ENCODE measurements around the gene PPARA.

The PPARA gene

GRCh38 chr22:46229701-46230100 lies 79.4 kb downstream of the PPARA start:
- H3K27ac ChIP-seq, result no peak overlapping the region
- TF ChIP-seq, protein P1, sequence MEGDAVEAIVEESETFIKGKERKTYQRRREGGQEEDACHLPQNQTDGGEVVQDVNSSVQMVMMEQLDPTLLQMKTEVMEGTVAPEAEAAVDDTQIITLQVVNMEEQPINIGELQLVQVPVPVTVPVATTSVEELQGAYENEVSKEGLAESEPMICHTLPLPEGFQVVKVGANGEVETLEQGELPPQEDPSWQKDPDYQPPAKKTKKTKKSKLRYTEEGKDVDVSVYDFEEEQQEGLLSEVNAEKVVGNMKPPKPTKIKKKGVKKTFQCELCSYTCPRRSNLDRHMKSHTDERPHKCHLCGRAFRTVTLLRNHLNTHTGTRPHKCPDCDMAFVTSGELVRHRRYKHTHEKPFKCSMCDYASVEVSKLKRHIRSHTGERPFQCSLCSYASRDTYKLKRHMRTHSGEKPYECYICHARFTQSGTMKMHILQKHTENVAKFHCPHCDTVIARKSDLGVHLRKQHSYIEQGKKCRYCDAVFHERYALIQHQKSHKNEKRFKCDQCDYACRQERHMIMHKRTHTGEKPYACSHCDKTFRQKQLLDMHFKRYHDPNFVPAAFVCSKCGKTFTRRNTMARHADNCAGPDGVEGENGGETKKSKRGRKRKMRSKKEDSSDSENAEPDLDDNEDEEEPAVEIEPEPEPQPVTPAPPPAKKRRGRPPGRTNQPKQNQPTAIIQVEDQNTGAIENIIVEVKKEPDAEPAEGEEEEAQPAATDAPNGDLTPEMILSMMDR (conservative IDR thresholded peaks at IDR 0.05), result no peak

GRCh38 chr22:46230262-46230901 lies 80.1 kb downstream of the PPARA start:
- no peak overlapping the region for H3K27ac ChIP-seq
- TF ChIP-seq, protein P1 (conservative IDR thresholded peaks at IDR 0.05), result no peak

- H3K27ac ChIP-seq, result no peak overlapping the region
- TF ChIP-seq, protein P1 (conservative IDR thresholded peaks at IDR 0.05), result no peak
Observed at GRCh38 chr22:46233231-46233630, 82.9 kb downstream of the PPARA start.

GRCh38 chr22:46234969-46235368 lies 84.6 kb downstream of the PPARA start:
- H3K27ac ChIP-seq, result no peak overlapping the region
- TF ChIP-seq, protein P1 (conservative IDR thresholded peaks at IDR 0.05), result no peak

DNA sequence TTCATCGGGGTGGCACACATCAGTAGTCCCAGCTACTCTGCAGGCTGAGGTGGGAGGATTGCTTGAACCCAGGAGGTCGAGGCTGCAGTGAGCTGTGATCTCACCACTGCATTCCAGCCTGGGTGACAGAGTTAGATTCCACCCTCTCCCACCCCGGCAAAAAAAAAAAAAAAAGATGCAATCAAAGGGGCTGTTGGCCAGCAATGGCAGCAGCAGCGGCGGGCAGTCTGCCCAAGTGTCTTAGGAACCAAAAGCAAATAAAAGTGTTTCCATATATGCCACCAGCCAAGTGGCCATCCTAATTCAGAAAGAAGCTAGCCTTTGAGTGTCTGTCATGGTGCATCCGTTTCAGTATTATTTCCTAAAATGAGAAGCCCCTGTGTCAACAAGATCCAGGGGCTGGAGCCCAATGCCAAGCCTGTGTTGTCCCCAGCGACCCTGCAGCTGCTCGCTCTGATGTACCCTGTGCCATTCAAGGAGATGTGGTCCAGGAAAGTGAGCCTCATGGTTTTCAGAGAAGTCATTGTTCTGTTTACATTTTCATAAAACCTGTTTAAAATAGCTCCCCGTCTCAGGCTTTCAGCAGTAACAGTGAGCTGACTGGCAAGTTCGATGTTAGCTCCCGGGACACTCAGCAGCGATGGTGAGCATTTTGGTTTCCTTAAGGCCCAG lies 87.3 kb downstream of the PPARA start:
- TF ChIP-seq, protein P1 (conservative IDR thresholded peaks at IDR 0.05), result no peak
- no peak overlapping the region for H3K27ac ChIP-seq

DNA sequence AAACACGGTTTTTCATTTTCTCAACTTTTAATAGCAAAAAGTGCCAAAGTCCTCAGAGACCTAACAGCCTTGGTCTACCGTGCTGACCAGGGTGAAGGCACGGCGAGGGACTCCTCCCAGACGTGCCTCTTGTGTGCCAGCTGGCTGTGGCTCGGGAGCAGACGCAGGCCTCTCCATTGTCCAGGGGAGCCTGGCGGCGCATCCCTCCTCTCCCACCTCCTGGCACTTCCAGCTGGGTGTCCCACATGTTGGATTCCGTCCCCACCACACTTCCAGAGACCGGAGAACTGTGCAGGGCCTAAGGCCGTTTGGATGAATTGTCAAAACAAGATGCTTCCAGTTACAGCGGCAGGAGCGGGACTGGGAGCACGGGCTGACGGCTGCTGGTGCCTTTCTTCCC lies 88.2 kb downstream of the PPARA start:
- TF ChIP-seq, protein P1 (conservative IDR thresholded peaks at IDR 0.05), result no peak
- no peak overlapping the region for H3K27ac ChIP-seq

- TF ChIP-seq, protein P1 (conservative IDR thresholded peaks at IDR 0.05), result no peak
- H3K27ac ChIP-seq, result no peak overlapping the region
Observed at GRCh38 chr22:46239261-46240048, 89.1 kb downstream of the PPARA start.
